Fibroblast of lung (primary cell): ENCODE data around the gene CIDEB. TPM values are rescaled to one million over a fixed set of nuclear protein-coding genes. Genes with fewer than 3 reads are reported as not detected.

Experiments used
- DNase-seq, 2 donors: peaks; one replicate each; pipeline versions ENCODE4 v3.0.0 to v3.0.0-alpha.2; 2010; ENCODE audit warnings: low read depth in 2 of 2
- H2AFZ ChIP-seq: 2 replicates; pipeline ENCODE4 v1.5.1; 2012; ENCODE audit warnings: low read length, control low read depth, inconsistent platforms
- H3K27ac ChIP-seq: 2 replicates; pipeline ENCODE4 v1.5.1; 2011; ENCODE audit warnings: low read length, control low read depth; ENCODE audit not compliant: insufficient read depth
- H3K27me3 ChIP-seq: 2 replicates; pipeline ENCODE4 v1.5.1; 2011; ENCODE audit warnings: mild to moderate bottlenecking, low read length; ENCODE audit not compliant: control insufficient read depth, insufficient read depth
- H3K36me3 ChIP-seq: 2 replicates; pipeline ENCODE4 v1.5.1; 2011; ENCODE audit warnings: low read length; ENCODE audit not compliant: control insufficient read depth, insufficient read depth
- H3K4me1 ChIP-seq: 2 replicates; pipeline ENCODE4 v1.5.1; 2011; ENCODE audit warnings: low read length; ENCODE audit not compliant: control insufficient read depth, insufficient read depth; ENCODE audit errors: extremely low read depth
- H3K4me2 ChIP-seq: 2 replicates; pipeline ENCODE4 v1.5.1; 2011; ENCODE audit warnings: low read length, control low read depth; ENCODE audit not compliant: insufficient read depth; ENCODE audit errors: extremely low read depth
- H3K4me3 ChIP-seq, 4 experiments: fragments of 200-600 bp in 1 of 4; sonication (generic) in 1 of 4; replicated peaks in 1 of 4; 2 replicates each; pipeline ENCODE4 v1.5.1; 2011 to 2016; ENCODE audit warnings: low read length in 4 of 4, low read depth in 3 of 4, mild to moderate bottlenecking in 3 of 4, control low read depth in 2 of 4, inconsistent platforms in 1 of 4, mixed read lengths in 1 of 4; ENCODE audit not compliant: insufficient read depth in 1 of 4; ENCODE audit errors: control extremely low read depth in 1 of 4
- H3K79me2 ChIP-seq: 2 replicates; pipeline ENCODE4 v1.5.1; 2012; ENCODE audit warnings: mild to moderate bottlenecking, low read length, inconsistent platforms; ENCODE audit not compliant: control insufficient read depth, insufficient read depth
- H3K9ac ChIP-seq: 2 replicates; pipeline ENCODE4 v1.5.1; 2011; ENCODE audit warnings: mild to moderate bottlenecking, low read length, control low read depth; ENCODE audit not compliant: insufficient read depth
- H3K9me3 ChIP-seq: 2 replicates; pipeline ENCODE4 v1.5.1; 2012; ENCODE audit warnings: low read depth, low read length; ENCODE audit not compliant: control insufficient read depth, insufficient read depth
- H4K20me1 ChIP-seq: 2 replicates; pipeline ENCODE4 v1.5.1; 2011; ENCODE audit warnings: low read length; ENCODE audit not compliant: control insufficient read depth, insufficient read depth; ENCODE audit errors: extremely low read depth
- EZH2 ChIP-seq: IDR thresholded peaks from 2 replicates; pipeline ENCODE4 v1.5.1; 2012; ENCODE audit warnings: low read length, control low read depth, mild to moderate bottlenecking; ENCODE audit errors: missing control alignments
- polyA plus RNA-seq, 2 donors: library from polyadenylated mRNA; depleted of rRNA in 1 of 2; stranded (reverse) in 1 of 2; unstranded in 1 of 2; fragments of >200 nt; gene quantifications; 2 replicates each; pipeline ENCODE4 v1.2.1, GENCODE V29; 2011 to 2012; ENCODE audit warnings: missing spikeins in 1 of 2
- total RNA-seq: library from RNA; depleted of rRNA; stranded (reverse); fragments of >200 nt; gene quantifications from 2 replicates; pipeline ENCODE4 v1.2.1, GENCODE V29; 2014
- TF ChIP-seq, protein P1 (sequence below), 2 donors: IDR thresholded peaks in 1 of 2; conservative IDR thresholded peaks in 1 of 2; 1 replicate in 1 of 2; 2 replicates in 1 of 2; pipeline ENCODE4 v1.5.1; 2011 to 2012; ENCODE audit warnings: low read length in 2 of 2, control low read depth in 1 of 2, inconsistent platforms in 1 of 2, low read depth in 1 of 2, mild to moderate bottlenecking in 1 of 2

The CIDEB gene
- total and polyA plus RNA-seq, 2 donors (not counting 1 experiment from before 2014, with no cell fraction given), result 0.33 to 0.42 TPM

DNA sequence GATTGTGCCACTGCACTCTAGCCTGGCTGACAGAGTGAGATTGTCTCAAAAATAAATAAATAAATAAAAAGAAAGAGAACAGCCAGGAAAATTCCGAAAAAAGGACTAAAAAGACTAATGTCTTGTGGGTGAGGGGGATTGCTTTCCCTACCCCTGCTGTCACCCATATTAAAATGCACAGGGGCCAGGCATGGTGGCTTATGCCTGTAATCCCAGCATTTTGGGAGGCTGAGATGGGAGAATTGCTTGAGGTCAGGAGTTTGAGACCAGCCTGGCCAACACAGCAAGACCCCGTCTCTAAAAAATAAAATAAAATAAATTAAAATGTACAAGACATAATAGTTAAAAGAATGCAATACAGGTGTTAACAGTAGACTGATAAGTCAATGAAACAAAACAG, 14.3 kb downstream of the CIDEB start:
- Histone ChIP-seq H3K27ac (no peak overlapping the region), H3K4me2 (no peak overlapping the region), H3K9ac (no peak overlapping the region), H4K20me1 (no peaks in the 10 kb centered on the region), H3K4me3 (no peak overlapping the region), H3K36me3 (peaks cover 21% of the 10 kb centered on the region), H2AFZ (no peak overlapping the region), H3K4me1 (peaks cover 4% of the 10 kb centered on the region), H3K27me3 (no peaks in the 10 kb centered on the region), H3K79me2 (no peaks in the 10 kb centered on the region), H3K9me3 (no peaks in the 10 kb centered on the region)
- TF ChIP-seq EZH2, result no peak
- TF ChIP-seq, protein P1, sequence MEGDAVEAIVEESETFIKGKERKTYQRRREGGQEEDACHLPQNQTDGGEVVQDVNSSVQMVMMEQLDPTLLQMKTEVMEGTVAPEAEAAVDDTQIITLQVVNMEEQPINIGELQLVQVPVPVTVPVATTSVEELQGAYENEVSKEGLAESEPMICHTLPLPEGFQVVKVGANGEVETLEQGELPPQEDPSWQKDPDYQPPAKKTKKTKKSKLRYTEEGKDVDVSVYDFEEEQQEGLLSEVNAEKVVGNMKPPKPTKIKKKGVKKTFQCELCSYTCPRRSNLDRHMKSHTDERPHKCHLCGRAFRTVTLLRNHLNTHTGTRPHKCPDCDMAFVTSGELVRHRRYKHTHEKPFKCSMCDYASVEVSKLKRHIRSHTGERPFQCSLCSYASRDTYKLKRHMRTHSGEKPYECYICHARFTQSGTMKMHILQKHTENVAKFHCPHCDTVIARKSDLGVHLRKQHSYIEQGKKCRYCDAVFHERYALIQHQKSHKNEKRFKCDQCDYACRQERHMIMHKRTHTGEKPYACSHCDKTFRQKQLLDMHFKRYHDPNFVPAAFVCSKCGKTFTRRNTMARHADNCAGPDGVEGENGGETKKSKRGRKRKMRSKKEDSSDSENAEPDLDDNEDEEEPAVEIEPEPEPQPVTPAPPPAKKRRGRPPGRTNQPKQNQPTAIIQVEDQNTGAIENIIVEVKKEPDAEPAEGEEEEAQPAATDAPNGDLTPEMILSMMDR (conservative IDR thresholded peaks at IDR 0.05 in 1 of 2, IDR thresholded peaks at IDR 0.05 in 1 of 2; ENCODE audit: low read depth in 1 of 2, low read length in 2 of 2), result no peak
- no peak for DNase-seq

DNA sequence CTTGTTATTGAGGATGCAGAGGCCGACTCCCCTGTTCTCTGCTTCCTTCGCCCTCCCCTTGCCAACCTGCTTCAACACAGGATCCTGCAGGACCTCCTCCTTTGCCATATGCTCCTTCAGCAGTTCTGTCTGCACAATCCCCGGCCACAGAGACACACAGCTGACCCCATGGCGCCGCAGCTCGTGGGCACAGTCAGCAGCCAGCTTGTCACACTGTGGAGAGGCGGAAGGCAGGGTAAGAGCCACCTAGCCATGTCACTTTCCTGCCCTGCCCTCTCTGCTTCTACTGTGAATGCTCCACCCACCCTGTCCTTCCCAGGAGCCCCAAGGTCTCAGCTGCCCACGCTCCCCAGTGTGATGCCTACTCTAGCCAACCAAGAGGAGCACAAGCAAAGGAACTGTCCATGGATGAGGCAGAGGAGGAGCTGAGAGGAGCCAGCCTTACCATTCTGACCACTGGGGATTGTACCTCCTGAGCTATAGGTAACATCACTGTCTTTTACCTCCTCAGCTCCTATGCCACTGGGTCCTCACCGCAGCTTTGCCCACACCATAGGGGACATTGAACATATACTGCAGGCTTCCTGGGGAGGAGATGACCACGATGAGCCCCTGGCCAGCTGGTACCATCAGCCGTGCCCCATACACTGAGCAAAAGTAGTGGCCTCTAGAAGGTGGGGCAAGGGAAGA, 15.5 kb downstream of the CIDEB start:
- Histone ChIP-seq H2AFZ (no peak overlapping the region), H3K4me1 (peaks cover 4% of the 10 kb centered on the region), H3K36me3 (peaks cover 21% of the 10 kb centered on the region)

DNA sequence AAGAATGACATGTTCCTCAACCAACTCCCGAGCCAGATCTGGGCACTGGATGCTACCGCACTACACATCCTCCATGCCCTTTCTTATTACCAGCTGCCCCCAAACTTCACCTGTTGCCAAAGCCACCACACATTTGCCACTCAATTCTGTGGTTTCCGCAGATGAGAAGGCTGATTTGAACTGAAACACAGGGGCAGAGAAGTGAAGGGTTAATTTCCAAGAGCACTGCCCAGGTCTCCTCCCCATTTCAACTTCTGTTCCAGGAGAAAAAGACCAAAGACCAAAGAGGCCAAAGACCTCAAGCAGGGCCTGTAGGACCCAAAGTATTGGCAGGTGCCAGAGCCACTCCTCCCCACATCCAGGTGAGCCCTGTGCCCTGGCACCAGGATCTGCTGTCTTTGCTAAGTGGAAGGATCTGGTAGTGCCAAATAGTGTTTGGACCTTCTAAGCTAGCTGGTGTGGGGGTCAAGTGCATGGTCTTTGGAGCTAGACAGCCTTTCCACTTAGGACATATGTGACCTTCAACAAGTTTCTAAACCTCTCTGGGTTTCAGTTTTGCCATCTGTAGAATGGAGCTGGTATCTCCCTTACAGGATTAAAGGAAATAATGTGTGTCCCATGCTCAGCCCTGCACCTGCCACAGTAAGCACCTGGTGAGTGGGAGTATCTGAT, 16.2 kb downstream of the CIDEB start:
- TF ChIP-seq, protein P1 (conservative IDR thresholded peaks at IDR 0.05 in 1 of 2, IDR thresholded peaks at IDR 0.05 in 1 of 2; ENCODE audit: low read depth in 1 of 2, low read length in 2 of 2), result no peak
- no peak for TF ChIP-seq EZH2
- Histone ChIP-seq H3K9ac (no peak overlapping the region), H3K27me3 (no peaks in the 10 kb centered on the region), H3K4me2 (no peak overlapping the region), H3K4me1 (peaks cover 2% of the 10 kb centered on the region), H3K9me3 (no peaks in the 10 kb centered on the region), H4K20me1 (no peaks in the 10 kb centered on the region), H3K27ac (no peak overlapping the region), H2AFZ (no peak overlapping the region), H3K4me3 (no peak overlapping the region), H3K79me2 (no peaks in the 10 kb centered on the region), H3K36me3 (peaks cover 21% of the 10 kb centered on the region)
- no peak for DNase-seq

More for the DNA sequence above, 15.5 kb downstream of the CIDEB start:
- Histone ChIP-seq H3K9ac (no peak overlapping the region), H3K79me2 (no peaks in the 10 kb centered on the region), H3K27ac (no peak overlapping the region), H3K27me3 (no peaks in the 10 kb centered on the region), H4K20me1 (no peaks in the 10 kb centered on the region), H3K4me2 (no peak overlapping the region), H3K4me3 (no peak overlapping the region), H3K9me3 (no peaks in the 10 kb centered on the region)
- no peak for TF ChIP-seq EZH2
- TF ChIP-seq, protein P1 (conservative IDR thresholded peaks at IDR 0.05 in 1 of 2, IDR thresholded peaks at IDR 0.05 in 1 of 2; ENCODE audit: low read depth in 1 of 2, low read length in 2 of 2), result no peak
- DNase-seq, result no peak
